Measurements from ENCODE around the gene CCL16.
"Not testable (repeated sequence)": the region's sequence is repeated elsewhere in the genome, so short reads cannot be mapped to it uniquely, and the experiment has no call there.

Gene CCL16

GRCh38 chr17:35981246-35981645 lies at the start of gene CCL16:
Gene CCL16, minus strand, starts transcription at chr17:35981497. Its CDS starts 77 bp downstream, at chr17:35981420.
- DNase-seq (ENCODE audit: low read depth): no peak

- no peak for DNase-seq (ENCODE audit: low read depth)
Measured at GRCh38 chr17:36030956-36031355, 49.7 kb upstream of the CCL16 start.

GRCh38 chr17:36027761-36028160 lies 46.5 kb upstream of the CCL16 start:
- no peak for DNase-seq (ENCODE audit: low read depth)

GRCh38 chr17:36024106-36024869 lies 43.0 kb upstream of the CCL16 start:
- no peak for DNase-seq (ENCODE audit: low read depth)

- DNase-seq (ENCODE audit: low read depth): no peak
Measured at GRCh38 chr17:36019423-36019822, 38.1 kb upstream of the CCL16 start.

- no peak for DNase-seq (ENCODE audit: low read depth)
Measured at GRCh38 chr17:36017799-36018198, 36.5 kb upstream of the CCL16 start, which contains the start of gene CCL23. Gene CCL23, minus strand, starts transcription at chr17:36017972. Its CDS starts 75 bp downstream, at chr17:36017897.

- no peak for DNase-seq (ENCODE audit: low read depth)
Measured at GRCh38 chr17:36016555-36016954, 35.3 kb upstream of the CCL16 start.

- DNase-seq (ENCODE audit: low read depth): not testable (repeated sequence)
Measured at GRCh38 chr17:36015895-36016294, 34.6 kb upstream of the CCL16 start.

GRCh38 chr17:36014946-36015345 lies 33.6 kb upstream of the CCL16 start:
- DNase-seq (ENCODE audit: low read depth): no peak

GRCh38 chr17:36011201-36011600 lies 29.9 kb upstream of the CCL16 start:
- DNase-seq (ENCODE audit: low read depth): no peak

GRCh38 chr17:36008998-36009665 lies 27.8 kb upstream of the CCL16 start:
- DNase-seq (ENCODE audit: low read depth): no peak

GRCh38 chr17:36004594-36005108 lies 23.4 kb upstream of the CCL16 start:
- DNase-seq (ENCODE audit: low read depth): no peak

GRCh38 chr17:36002631-36003030 lies 21.3 kb upstream of the CCL16 start:
- no peak for DNase-seq (ENCODE audit: low read depth)

GRCh38 chr17:36001862-36002603 lies 20.7 kb upstream of the CCL16 start:
- DNase-seq (ENCODE audit: low read depth): no peak

- DNase-seq (ENCODE audit: low read depth): no peak
Measured at GRCh38 chr17:36001110-36001771, 19.9 kb upstream of the CCL16 start, which contains the start of gene CCL15. Gene CCL15, minus strand, starts transcription at chr17:36001553. Its CDS starts 61 bp downstream, at chr17:36001492.

GRCh38 chr17:36000732-36001109 lies 19.4 kb upstream of the CCL16 start:
- no peak for DNase-seq (ENCODE audit: low read depth)

- DNase-seq (ENCODE audit: low read depth): no peak
Measured at GRCh38 chr17:35998756-35999155, 17.5 kb upstream of the CCL16 start.

- DNase-seq (ENCODE audit: low read depth): no peak
Measured at GRCh38 chr17:35998018-35998545, 16.8 kb upstream of the CCL16 start.

GRCh38 chr17:35995346-35995745 lies 14.0 kb upstream of the CCL16 start:
- not testable (repeated sequence) for DNase-seq (ENCODE audit: low read depth)

- no peak for DNase-seq (ENCODE audit: low read depth)
Measured at GRCh38 chr17:35991075-35991474, 9.8 kb upstream of the CCL16 start.

GRCh38 chr17:35988164-35988563 lies 6.9 kb upstream of the CCL16 start:
- DNase-seq (ENCODE audit: low read depth): no peak

GRCh38 chr17:35986643-35987042 lies 5.3 kb upstream of the CCL16 start, which contains the start of gene CCL14:
Gene CCL14, minus strand, starts transcription at chr17:35986729. Its CDS starts 80 bp downstream, at chr17:35986649.
- no peak for DNase-seq (ENCODE audit: low read depth)

Measured in activated T-helper 1 cell treated with Interleukin-2 at 50 U/mL for 16 hours (primary cell).